Stimulated activated naive CD8-positive, alpha-beta T cell treated with anti-CD3 and anti-CD28 coated beads, Interleukin-15, Interleukin-2, amounts not matched to agents 100 U/mL and 50 U/mL, for 24 hours (primary cell): ENCODE data around the gene SLC3A2.

ENCODE experiments used
- ATAC-seq: fragments of 150-1000 bp; cut with Tn5 transposase; one replicate; pipeline ENCODE4 v1.10.0; 2021
- DNase-seq: peaks from one replicate; pipeline ENCODE4 v3.0.0; 2021

Gene SLC3A2

DNA sequence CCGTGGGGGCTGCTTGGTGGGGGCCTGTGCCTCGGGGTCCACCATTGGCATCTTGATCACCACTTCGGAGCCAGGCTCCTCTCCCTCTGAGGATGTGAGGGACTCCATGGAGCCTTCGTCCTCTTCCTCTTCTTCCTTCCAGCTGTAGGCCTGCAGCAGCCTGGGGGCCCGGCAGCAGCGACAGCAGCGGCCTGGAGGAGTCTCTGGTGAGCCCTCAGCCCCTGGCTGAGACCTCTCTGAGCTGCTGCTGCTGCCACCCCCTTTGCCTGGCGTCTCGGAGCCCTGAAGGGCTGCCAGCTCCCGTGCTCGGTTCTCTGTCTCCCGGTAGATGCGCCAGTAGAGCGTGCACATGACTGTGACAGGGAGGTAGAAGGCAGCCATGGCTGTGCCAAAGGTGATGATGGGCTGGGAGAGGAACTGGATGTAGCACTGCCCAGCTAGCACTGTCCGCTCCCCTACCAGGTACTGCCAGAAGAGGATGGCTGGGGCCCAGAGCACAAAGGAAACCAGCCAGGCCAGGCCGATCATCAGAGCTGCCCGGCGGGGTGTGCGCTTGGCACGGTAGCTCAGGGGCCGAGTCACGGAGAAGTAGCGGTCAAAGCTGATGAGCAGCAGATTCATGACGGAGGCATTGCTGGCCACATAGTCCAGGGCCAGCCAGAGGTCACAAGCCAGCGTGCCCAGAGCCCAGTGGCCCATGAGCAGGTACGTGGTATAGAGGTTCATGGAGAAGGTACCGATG, 29.6 kb downstream of the SLC3A2 start:
- DNase-seq (no peak), ATAC-seq (no peak)

- no peak for DNase-seq
These were observed 30.7 kb downstream of the SLC3A2 start for GRCh38 chr11:62911137-62912130.

GRCh38 chr11:62912268-62912667, 31.6 kb downstream of the SLC3A2 start:
- DNase-seq = no peak
- no peak for ATAC-seq

More at GRCh38 chr11:62911137-62912130, 30.7 kb downstream of the SLC3A2 start:
- ATAC-seq = no peak

DNA sequence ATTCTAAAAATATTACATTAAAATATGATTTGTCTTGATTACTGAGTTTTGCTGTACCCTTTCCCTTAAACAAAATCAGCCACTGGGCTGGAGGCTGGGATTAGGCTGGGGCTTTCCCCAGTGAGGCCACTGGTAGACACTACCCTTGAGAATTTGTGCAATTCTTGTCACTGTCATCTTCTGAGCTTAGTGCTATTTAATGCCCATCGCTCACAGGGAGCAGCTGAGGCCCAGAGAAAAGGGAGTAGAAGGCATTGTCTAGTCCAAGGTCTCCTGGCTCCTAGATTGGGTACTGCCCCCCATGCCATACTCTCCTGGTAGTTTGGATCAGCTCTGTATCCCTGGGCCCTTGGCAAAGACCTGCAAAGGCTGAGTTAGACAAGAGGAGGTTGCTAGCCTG, 33.7 kb downstream of the SLC3A2 start:
- no peak for ATAC-seq
- DNase-seq = no peak

DNA sequence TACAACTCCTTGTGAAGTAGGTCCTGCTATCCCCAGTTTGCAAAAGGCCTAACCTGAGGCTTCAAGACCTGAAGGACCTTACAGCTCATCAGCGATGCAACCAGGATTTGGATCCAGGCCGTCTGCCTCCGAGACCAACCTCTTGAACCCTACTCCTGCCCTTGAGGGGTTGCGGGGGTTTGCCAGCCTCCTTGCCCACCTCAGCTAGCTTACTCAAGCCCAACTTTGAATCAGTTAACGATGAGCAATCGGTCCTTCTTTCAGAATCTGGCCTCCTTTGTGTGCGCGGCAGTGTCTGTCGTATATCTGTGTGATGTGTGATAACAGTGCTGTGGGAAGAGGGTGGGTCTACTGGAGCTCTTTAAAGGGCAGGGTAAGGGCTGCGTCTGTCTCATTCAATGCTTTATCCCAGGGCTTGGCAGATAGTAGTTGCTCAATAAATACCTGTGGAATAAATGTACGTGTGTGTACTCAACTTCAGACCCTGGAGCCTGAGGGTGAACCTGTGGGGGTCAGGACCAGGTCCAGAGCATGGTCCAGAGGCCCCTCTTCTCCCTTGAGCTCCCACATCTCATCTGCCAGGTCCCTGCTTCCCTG, 37.3 kb downstream of the SLC3A2 start:
- ATAC-seq = no peak
- no peak for DNase-seq

GRCh38 chr11:62918531-62918930, 37.8 kb downstream of the SLC3A2 start:
- no peak for ATAC-seq
- DNase-seq = no peak

- no peak for DNase-seq
- no peak for ATAC-seq
These were observed 38.8 kb downstream of the SLC3A2 start for GRCh38 chr11:62919476-62919875.

GRCh38 chr11:62919898-62920640, 39.4 kb downstream of the SLC3A2 start:
- no peak for DNase-seq
- no peak for ATAC-seq

GRCh38 chr11:62921201-62921572, 40.5 kb downstream of the SLC3A2 start, which contains the start of gene CHRM1:
Gene CHRM1, minus strand, starts transcription at chr11:62921363. Its CDS starts 10,263 bp downstream, at chr11:62911100.
- ATAC-seq = no peak

GRCh38 chr11:62921573-62922188, 41.0 kb downstream of the SLC3A2 start:
- DNase-seq = no peak
- no peak for ATAC-seq

More at GRCh38 chr11:62921201-62921572, 40.5 kb downstream of the SLC3A2 start, which contains the start of gene CHRM1:
- DNase-seq = no peak

DNA sequence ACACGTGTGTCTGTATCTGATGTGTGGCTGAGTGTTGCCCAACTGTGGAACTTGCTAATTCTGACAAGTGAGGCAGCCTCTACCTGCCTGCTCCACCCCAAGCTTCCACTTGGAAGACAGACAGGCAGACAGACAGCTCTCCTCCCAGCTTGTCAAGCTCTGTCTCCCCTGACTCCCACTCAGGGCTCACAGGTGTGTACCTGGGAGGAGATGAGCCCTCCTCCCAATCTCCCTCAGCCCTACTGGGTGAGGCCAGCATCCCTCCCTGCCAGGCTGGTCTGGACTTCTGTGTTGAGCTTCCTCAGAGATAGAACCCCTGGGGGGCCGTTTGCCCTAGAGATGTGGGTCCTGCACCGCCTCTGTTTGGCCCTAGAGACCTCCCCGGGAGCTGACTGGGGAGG, 41.5 kb downstream of the SLC3A2 start:
- DNase-seq (no peak), ATAC-seq (no peak)

GRCh38 chr11:62922653-62923431, 42.1 kb downstream of the SLC3A2 start:
- ATAC-seq (peak; percentile 10), DNase-seq (peak; percentile 68)

DNA sequence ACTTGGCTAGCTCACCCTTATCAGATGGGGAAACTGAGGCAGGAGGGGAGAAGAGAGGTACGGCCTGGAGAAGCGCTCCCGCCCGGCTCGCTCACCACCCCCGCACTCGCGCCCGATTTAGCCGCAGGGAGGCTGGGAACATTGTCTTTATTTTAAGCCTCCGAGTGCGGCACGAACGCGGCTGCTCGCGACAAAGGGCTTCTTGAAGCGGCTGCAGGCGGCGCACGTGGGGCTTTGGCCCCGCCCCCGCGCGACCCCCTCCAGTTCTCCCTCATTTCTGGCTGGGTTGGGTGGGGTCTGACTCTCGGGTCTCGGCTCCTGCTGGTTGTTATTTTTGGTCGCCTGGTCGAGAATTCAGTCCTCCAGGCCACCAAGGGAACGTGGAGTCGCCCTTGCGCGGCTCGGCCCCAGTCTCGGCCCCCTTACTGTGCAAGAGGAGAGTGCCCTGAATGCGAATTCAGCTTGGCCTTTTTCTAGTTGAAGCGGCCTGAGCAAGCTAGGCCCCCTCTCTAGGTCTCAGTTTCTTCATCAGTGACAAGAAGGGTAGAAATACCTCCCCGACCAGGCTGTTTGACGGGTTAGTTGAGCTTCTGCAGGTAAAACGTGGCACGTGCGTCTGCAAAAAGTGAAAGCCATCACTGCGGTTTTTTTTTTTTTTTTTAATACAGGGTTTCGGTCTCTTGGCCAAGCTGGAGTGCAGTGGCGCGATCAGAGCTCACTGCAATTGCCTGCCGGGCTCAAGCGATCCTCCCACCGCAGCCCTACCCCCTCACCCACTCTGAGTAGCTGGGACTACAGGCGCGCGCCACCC, 43.1 kb downstream of the SLC3A2 start:
- DNase-seq (peak; percentile 26), ATAC-seq (no peak)

DNA sequence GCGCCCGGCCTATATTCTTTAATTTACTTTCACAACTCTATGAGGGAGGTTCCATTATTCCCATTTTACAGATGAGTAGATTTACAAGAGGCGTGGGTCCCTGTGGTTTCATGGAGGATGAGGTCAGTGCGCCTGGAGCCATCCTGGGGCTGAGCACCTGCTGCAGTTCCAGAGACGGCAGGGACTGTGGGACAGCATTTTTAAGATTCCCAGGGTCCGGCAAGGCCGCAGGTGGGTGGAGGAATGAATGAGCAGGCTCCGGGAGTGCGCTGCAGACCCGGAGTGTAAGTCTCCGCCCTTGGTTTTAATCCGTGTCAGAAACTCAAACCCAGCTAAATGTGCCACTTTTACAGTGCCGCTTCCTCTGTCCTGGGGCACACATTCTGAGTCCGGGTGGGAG, 44.6 kb downstream of the SLC3A2 start:
- ATAC-seq (no peak), DNase-seq (no peak)

- peak; percentile 12 for DNase-seq
- no peak for ATAC-seq
These were observed 45.3 kb downstream of the SLC3A2 start for GRCh38 chr11:62925745-62926679.

- no peak for ATAC-seq
- no peak for DNase-seq
These were observed 46.2 kb downstream of the SLC3A2 start for GRCh38 chr11:62926680-62927455.

GRCh38 chr11:62928011-62928410, 47.3 kb downstream of the SLC3A2 start:
- ATAC-seq (no peak), DNase-seq (no peak)

GRCh38 chr11:62930157-62930556, 49.5 kb downstream of the SLC3A2 start:
- no peak for ATAC-seq

More at GRCh38 chr11:62930157-62930556, 49.5 kb downstream of the SLC3A2 start:
- DNase-seq = no peak
